Measurements from ENCODE around the gene PTPRM. TPM values are rescaled to one million over a fixed set of nuclear protein-coding genes. Genes with fewer than 3 reads are reported as not detected.

PTPRM gene
- total RNA-seq, 1 donor from 2014 or later = 131 TPM

DNA sequence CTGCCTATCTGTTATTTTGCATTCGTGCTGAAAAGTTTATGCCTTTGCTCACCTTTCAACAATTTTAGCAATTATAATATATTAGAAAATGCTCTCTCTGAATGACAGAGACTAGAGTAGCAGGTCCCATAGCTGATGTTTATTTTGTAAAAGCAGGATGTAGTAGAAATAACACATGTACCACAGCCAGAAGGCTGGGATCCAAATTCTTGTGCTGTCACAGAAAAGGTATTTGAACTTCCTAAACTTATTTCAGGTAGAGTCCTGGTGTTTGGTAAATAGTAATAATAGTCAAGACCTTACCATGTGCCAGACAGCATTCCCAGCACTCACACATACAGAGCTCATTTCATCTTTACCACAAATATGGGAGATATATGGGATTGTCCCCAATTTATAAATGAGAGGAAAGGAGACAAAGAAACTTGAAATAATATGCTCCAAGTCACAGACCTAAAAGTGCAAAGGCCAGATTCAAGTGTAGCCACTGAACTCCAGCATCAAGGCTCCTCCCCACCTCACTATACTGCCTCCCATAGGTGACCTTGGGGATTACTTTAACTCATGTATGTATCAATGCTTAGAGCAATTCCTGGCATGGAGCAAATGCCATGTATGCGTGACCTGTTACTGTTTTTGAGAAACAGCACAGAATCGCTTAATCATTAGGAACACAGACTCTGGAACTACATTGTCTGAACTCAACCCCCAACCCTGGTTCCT is 757.4 kb downstream of the PTPRM start:
- TF ChIP-seq, protein P1, sequence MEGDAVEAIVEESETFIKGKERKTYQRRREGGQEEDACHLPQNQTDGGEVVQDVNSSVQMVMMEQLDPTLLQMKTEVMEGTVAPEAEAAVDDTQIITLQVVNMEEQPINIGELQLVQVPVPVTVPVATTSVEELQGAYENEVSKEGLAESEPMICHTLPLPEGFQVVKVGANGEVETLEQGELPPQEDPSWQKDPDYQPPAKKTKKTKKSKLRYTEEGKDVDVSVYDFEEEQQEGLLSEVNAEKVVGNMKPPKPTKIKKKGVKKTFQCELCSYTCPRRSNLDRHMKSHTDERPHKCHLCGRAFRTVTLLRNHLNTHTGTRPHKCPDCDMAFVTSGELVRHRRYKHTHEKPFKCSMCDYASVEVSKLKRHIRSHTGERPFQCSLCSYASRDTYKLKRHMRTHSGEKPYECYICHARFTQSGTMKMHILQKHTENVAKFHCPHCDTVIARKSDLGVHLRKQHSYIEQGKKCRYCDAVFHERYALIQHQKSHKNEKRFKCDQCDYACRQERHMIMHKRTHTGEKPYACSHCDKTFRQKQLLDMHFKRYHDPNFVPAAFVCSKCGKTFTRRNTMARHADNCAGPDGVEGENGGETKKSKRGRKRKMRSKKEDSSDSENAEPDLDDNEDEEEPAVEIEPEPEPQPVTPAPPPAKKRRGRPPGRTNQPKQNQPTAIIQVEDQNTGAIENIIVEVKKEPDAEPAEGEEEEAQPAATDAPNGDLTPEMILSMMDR (IDR thresholded peaks at IDR 0.05) = peak; percentile 54
- Mint-ChIP-seq H3K4me3 (ENCODE audit: unreplicated experiment) (no peak overlapping the region), H3K36me3 (ENCODE audit: low read depth) (peaks cover 13% of the 10 kb centered on the region), H3K9me3 (ENCODE audit: low read depth) (peaks cover 3% of the 10 kb centered on the region), H3K27ac (ENCODE audit: unreplicated experiment) (no peak overlapping the region), H3K27me3 (ENCODE audit: low read depth) (no peaks in the 10 kb centered on the region), H3K4me1 (ENCODE audit: low read depth) (peaks cover 29% of the 10 kb centered on the region)
- DNase-seq (ENCODE audit: low spot score) = no peak

DNA sequence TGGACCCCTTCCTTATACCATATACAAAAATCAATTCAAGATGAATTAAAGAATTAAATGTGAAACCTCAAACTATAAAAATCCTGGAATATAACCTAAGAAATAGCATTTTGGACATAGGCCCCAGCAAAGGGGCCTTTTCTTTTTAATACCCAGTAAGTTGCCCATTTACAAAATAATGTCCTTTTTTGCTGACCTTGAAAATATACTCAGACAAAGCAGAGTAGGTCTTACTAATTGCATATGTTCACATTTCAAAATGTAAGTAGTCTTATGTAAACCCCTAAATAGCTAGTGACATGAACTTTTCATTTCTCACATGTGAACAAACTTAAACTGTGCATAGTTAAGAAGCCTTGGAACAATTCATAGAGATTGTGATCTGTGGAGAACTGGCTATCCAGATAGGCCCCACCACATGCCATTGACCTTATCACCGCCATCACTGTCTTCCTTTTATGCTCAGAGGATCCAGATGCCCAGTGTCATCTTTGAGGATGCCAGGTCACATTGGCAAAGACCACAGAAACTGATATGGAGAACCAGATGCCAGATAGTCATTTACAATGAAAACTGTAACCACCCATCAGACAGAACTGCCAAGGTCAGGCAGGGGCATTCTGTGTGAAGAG is 759.8 kb downstream of the PTPRM start:
- Mint-ChIP-seq H3K27ac (ENCODE audit: unreplicated experiment) (peak overlapping the region; percentile 14), H3K9me3 (ENCODE audit: low read depth) (peaks cover 3% of the 10 kb centered on the region), H3K36me3 (ENCODE audit: low read depth) (peaks cover 12% of the 10 kb centered on the region), H3K27me3 (ENCODE audit: low read depth) (no peaks in the 10 kb centered on the region), H3K4me1 (ENCODE audit: low read depth) (peaks cover 27% of the 10 kb centered on the region), H3K4me3 (ENCODE audit: unreplicated experiment) (no peak overlapping the region)
- TF ChIP-seq, protein P1 (IDR thresholded peaks at IDR 0.05) = no peak
- DNase-seq (ENCODE audit: low spot score) = no peak

DNA sequence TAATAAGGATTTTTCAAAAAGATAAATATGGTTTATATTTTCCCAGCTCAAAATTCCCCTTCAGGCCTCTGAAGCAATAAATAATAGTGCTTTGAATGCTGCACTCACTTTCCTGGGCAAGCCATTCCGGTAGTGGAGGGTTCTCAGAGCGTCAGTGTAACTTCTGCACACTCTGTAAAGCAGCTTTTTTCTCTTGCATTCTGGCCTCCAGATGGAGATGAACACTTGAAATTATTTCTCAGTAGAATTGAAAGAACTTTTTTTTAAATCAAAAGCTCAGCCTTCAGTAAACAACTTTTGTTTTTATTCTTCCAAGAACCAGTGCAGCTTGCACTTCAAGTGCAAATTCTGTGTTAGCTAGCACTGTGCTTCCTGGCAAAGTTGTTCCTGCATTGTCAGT is 761.0 kb downstream of the PTPRM start:
- DNase-seq (ENCODE audit: low spot score) = no peak
- Mint-ChIP-seq H3K27ac (ENCODE audit: unreplicated experiment) (peak overlapping the region; percentile 51), H3K9me3 (ENCODE audit: low read depth) (peaks cover 3% of the 10 kb centered on the region), H3K4me1 (ENCODE audit: low read depth) (peaks cover 27% of the 10 kb centered on the region), H3K27me3 (ENCODE audit: low read depth) (no peaks in the 10 kb centered on the region), H3K36me3 (ENCODE audit: low read depth) (peaks cover 12% of the 10 kb centered on the region), H3K4me3 (ENCODE audit: unreplicated experiment) (no peak overlapping the region)
- TF ChIP-seq, protein P1 (IDR thresholded peaks at IDR 0.05) = no peak

DNA sequence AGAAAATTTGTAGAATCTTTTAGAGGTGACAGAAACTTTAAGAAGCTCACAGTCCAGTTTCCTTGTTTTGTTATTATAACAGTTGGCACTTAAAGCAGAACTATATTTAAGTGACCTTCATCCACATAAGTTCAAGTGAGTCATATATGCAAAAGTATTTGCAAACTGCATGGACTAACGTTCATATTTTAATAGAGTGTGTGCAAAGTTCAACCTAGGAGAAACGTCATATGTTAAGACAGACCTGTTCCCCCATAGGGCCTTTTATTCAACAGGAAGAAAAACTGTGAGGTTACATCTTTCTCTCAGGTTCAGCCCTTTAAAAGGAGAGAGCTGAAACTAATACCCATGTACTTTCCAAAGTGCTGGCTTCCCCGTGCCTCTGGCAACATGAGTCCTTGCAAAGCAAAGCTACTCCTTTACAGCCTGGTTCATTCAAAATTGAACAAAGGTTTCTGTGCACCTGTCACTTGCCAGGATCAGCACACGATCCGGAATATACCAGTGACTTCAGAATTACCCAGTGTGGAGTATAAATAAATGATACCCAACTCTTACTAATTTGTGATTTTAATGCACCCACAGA is 762.2 kb downstream of the PTPRM start:
- H3K4me1 Mint-ChIP-seq (ENCODE audit: low read depth) = peaks cover 27% of the 10 kb centered on the region
- no peak for DNase-seq (ENCODE audit: low spot score)
- H3K36me3 Mint-ChIP-seq (ENCODE audit: low read depth) = peaks cover 12% of the 10 kb centered on the region
- peak overlapping the region; percentile 66 for H3K27ac Mint-ChIP-seq (ENCODE audit: unreplicated experiment)
- peaks cover 3% of the 10 kb centered on the region for H3K9me3 Mint-ChIP-seq (ENCODE audit: low read depth)
- H3K27me3 Mint-ChIP-seq (ENCODE audit: low read depth) = no peaks in the 10 kb centered on the region
- H3K4me3 Mint-ChIP-seq (ENCODE audit: unreplicated experiment) = no peak overlapping the region
- TF ChIP-seq, protein P1 (IDR thresholded peaks at IDR 0.05) = no peak

DNA sequence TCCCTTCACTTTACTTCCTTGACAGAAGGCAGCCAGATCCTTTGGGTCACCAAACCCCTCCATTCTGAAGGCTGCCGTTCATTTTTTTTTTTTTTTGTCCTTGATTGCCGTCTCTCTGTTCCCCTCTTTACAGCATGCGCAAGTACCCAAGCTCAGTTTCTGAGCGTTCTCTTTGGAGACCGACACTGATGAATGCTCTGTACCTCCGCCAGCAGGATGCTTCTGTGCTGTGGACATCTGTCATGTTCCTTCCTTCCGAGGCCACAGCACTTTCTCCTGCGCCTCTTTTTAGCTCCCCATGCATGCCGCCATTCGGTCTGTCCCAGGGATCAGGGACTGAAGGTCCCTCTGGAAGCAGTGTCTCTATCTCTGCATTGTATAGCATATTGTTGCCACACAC is 763.5 kb downstream of the PTPRM start:
- no peak for DNase-seq (ENCODE audit: low spot score)
- TF ChIP-seq, protein P1 (IDR thresholded peaks at IDR 0.05) = no peak
- Mint-ChIP-seq H3K4me1 (ENCODE audit: low read depth) (peaks cover 27% of the 10 kb centered on the region), H3K36me3 (ENCODE audit: low read depth) (peaks cover 9% of the 10 kb centered on the region), H3K27ac (ENCODE audit: unreplicated experiment) (no peak overlapping the region), H3K9me3 (ENCODE audit: low read depth) (no peaks in the 10 kb centered on the region), H3K27me3 (ENCODE audit: low read depth) (no peaks in the 10 kb centered on the region), H3K4me3 (ENCODE audit: unreplicated experiment) (no peak overlapping the region)
